PC-9 (cell line): ENCODE results near the gene WDR77. TPM values are rescaled to one million over a fixed set of nuclear protein-coding genes. Genes with fewer than 3 reads are reported as not detected.

Experiments used
- BruUV-seq: library from RNA; stranded (reverse); fragments of 400-500 nt; replicated peaks from 2 replicates; lab custom pipeline; 2021; lab: Mats Ljungman, UMichigan
- CTCF ChIA-PET: fragments of 300-600 bp; sonication (Branson Sonifier 250); formaldehyde crosslinking; loops from one replicate; lab custom pipeline; 2022; ENCODE audit warnings: antibody characterized with exemption; lab: Charles Lee
- POLR2A ChIA-PET: fragments of 300-600 bp; sonication (Branson Sonifier 250); formaldehyde crosslinking; loops from one replicate; lab custom pipeline; 2022; ENCODE audit warnings: antibody characterized with exemption; ENCODE audit not compliant: unreplicated experiment; lab: Charles Lee
- DNase-seq, 2 experiments: peaks; one replicate each; pipeline versions ENCODE4 v3.0.0 to v3.0.0-alpha.2; 2015 to 2022; ENCODE audit warnings: mixed read lengths in 1 of 2
- H2AFZ ChIP-seq: fragments of 200-600 bp; sonication (generic); 2 replicates; pipeline ENCODE4 v1.8.1; 2017; ENCODE audit warnings: antibody characterized with exemption
- H3F3A ChIP-seq: fragments of 200-600 bp; sonication (generic); 2 replicates; pipeline ENCODE4 v1.8.1; 2017; ENCODE audit warnings: antibody characterized with exemption, mild to moderate bottlenecking, low read depth; ENCODE audit not compliant: insufficient read depth
- H3K27ac ChIP-seq: fragments of 200-600 bp; sonication (generic); 2 replicates; pipeline ENCODE4 v1.6.1; 2016; ENCODE audit warnings: mixed run types
- H3K27me3 ChIP-seq: fragments of 200-600 bp; sonication (generic); 2 replicates; pipeline ENCODE4 v1.6.1; 2016; ENCODE audit warnings: low read depth, mixed run types; ENCODE audit not compliant: insufficient read depth
- H3K36me3 ChIP-seq: fragments of 200-600 bp; sonication (generic); 2 replicates; pipeline ENCODE4 v1.6.1; 2016; ENCODE audit warnings: low read depth, mixed run types
- H3K4me1 ChIP-seq: fragments of 200-600 bp; sonication (generic); replicated peaks from 2 replicates; pipeline ENCODE4 v1.6.1; 2016; ENCODE audit warnings: mixed run types; ENCODE audit not compliant: insufficient read depth
- H3K4me2 ChIP-seq: fragments of 200-600 bp; sonication (generic); 2 replicates; pipeline ENCODE4 v1.6.1; 2017; ENCODE audit warnings: mixed run types
- H3K4me3 ChIP-seq: fragments of 200-600 bp; sonication (generic); 2 replicates; pipeline ENCODE4 v1.6.1; 2016; ENCODE audit warnings: mixed run types
- H3K79me2 ChIP-seq: fragments of 200-600 bp; sonication (generic); 2 replicates; pipeline ENCODE4 v1.6.1; 2017; ENCODE audit warnings: low read depth, mixed run types
- H3K9me2 ChIP-seq: fragments of 200-600 bp; sonication (generic); 2 replicates; pipeline ENCODE4 v1.8.1; 2017; ENCODE audit warnings: mild to moderate bottlenecking; ENCODE audit not compliant: insufficient read depth
- H3K9me3 ChIP-seq: fragments of 200-600 bp; sonication (generic); 2 replicates; pipeline ENCODE4 v1.8.1; 2016; ENCODE audit warnings: low read depth; ENCODE audit not compliant: insufficient read depth
- H4K20me1 ChIP-seq: fragments of 200-600 bp; sonication (generic); 2 replicates; pipeline ENCODE4 v1.8.1; 2017; ENCODE audit not compliant: insufficient read depth
- CTCF ChIP-seq: fragments of 200-600 bp; sonication (generic); conservative IDR thresholded peaks from 2 replicates; pipeline ENCODE4 v1.6.1; 2017; ENCODE audit warnings: mixed run types, antibody characterized with exemption, mild to moderate bottlenecking, moderate library complexity
- EZH2 ChIP-seq: fragments of 200-600 bp; sonication (generic); IDR thresholded peaks from 2 replicates; pipeline ENCODE4 v1.8.0; 2017; ENCODE audit warnings: antibody characterized with exemption, low read depth
- intact Hi-C: fragments of 100-400 bp; cut with micrococcal nuclease; formaldehyde crosslinking; loops from one replicate; pipeline ENCODE4 v1.10.0; 2022; ENCODE audit not compliant: unreplicated experiment
- total RNA-seq: library from RNA; stranded (reverse); gene quantifications from 2 replicates; pipeline ENCODE4 v1.2.3, GENCODE V29; 2021

WDR77 gene
- total RNA-seq, 1 experiment from 2014 or later = 23.7 TPM

- peak in 1 of 2 experiments; percentile 42 for DNase-seq
- Histone ChIP-seq H3K36me3 (no peaks in the 10 kb centered on the region), H3K79me2 (no peaks in the 10 kb centered on the region), H3K4me1 (no peaks in the 10 kb centered on the region), H2AFZ (no peak overlapping the region), H3K4me2 (no peak overlapping the region), H3K9me3 (no peaks in the 10 kb centered on the region), H3K4me3 (no peak overlapping the region), H4K20me1 (no peaks in the 10 kb centered on the region), H3K27me3 (peaks cover 62% of the 10 kb centered on the region), H3F3A (no peaks in the 10 kb centered on the region), H3K27ac (no peak overlapping the region), H3K9me2 (no peaks in the 10 kb centered on the region)
- BruUV-seq = no TSS peak
- TF ChIP-seq CTCF = no peak
- no peak for TF ChIP-seq EZH2
- intact Hi-C loops = loop anchor here (5.0 kb wide), 1 partner anchor 374 kb away; no protein-coding TSS in a partner anchor
- CTCF ChIA-PET = interaction anchor here (0.6 kb wide), 1 partner anchor 365 kb away, joined by 3 read pairs; no protein-coding TSS in a partner anchor
- POLR2A ChIA-PET = no interaction called here
These were observed 42.7 kb downstream of the WDR77 start for GRCh38 chr1:111406321-111406768.

- Histone ChIP-seq H3K9me2 (no peaks in the 10 kb centered on the region), H3K79me2 (no peaks in the 10 kb centered on the region), H3K36me3 (no peaks in the 10 kb centered on the region), H3K4me1 (no peaks in the 10 kb centered on the region), H4K20me1 (no peaks in the 10 kb centered on the region), H3K27ac (no peak overlapping the region), H2AFZ (no peak overlapping the region), H3F3A (no peaks in the 10 kb centered on the region), H3K27me3 (peaks cover 67% of the 10 kb centered on the region), H3K9me3 (no peaks in the 10 kb centered on the region), H3K4me2 (no peak overlapping the region), H3K4me3 (no peak overlapping the region)
- BruUV-seq = no TSS peak
- intact Hi-C loops = loop anchor here (5.0 kb wide), 1 partner anchor 363 kb away; no protein-coding TSS in a partner anchor
- ChIA-PET POLR2A (no interaction called here), CTCF (interaction anchor here (0.6 to 0.7 kb wide), 2 partner anchors 215 to 880 kb away, joined by 3 read pairs; partner anchors contain the start of gene RAP1A)
- DNase-seq = peak in 1 of 2 experiments; percentile 34
- TF ChIP-seq EZH2 (no peak), CTCF (no peak)
These were observed 44.5 kb downstream of the WDR77 start for GRCh38 chr1:111404588-111404987.

- no peaks in the 10 kb centered on the region for H3K4me1 ChIP-seq
- H2AFZ ChIP-seq = no peak overlapping the region
- no TSS peak for BruUV-seq
- H3K27ac ChIP-seq = no peak overlapping the region
- no peaks in the 10 kb centered on the region for H3K36me3 ChIP-seq
- ChIA-PET POLR2A (no interaction called here), CTCF (interaction anchor here (0.7 kb wide), 1 partner anchor 150 kb away, joined by 3 read pairs; no protein-coding TSS in a partner anchor)
- H3K27me3 ChIP-seq = peaks cover 72% of the 10 kb centered on the region
- H3K9me3 ChIP-seq = no peaks in the 10 kb centered on the region
- no peak overlapping the region for H3K4me2 ChIP-seq
- H3K9me2 ChIP-seq = no peaks in the 10 kb centered on the region
- H3K4me3 ChIP-seq = no peak overlapping the region
- no peaks in the 10 kb centered on the region for H3F3A ChIP-seq
- no peaks in the 10 kb centered on the region for H3K79me2 ChIP-seq
- H4K20me1 ChIP-seq = no peaks in the 10 kb centered on the region
- intact Hi-C loops = loop anchor here (5.0 kb wide), 1 partner anchor 365 kb away; no protein-coding TSS in a partner anchor
- DNase-seq = peak in 1 of 2 experiments; percentile 30
- no peak for TF ChIP-seq CTCF
- TF ChIP-seq EZH2 = no peak
These were observed 47.0 kb downstream of the WDR77 start for GRCh38 chr1:111402083-111402482.
